ENCODE measurements around the gene SDK1.
"Not testable (repeated sequence)": the region's sequence is repeated elsewhere in the genome, so short reads cannot be mapped to it uniquely, and the experiment has no call there.

Gene SDK1

DNA sequence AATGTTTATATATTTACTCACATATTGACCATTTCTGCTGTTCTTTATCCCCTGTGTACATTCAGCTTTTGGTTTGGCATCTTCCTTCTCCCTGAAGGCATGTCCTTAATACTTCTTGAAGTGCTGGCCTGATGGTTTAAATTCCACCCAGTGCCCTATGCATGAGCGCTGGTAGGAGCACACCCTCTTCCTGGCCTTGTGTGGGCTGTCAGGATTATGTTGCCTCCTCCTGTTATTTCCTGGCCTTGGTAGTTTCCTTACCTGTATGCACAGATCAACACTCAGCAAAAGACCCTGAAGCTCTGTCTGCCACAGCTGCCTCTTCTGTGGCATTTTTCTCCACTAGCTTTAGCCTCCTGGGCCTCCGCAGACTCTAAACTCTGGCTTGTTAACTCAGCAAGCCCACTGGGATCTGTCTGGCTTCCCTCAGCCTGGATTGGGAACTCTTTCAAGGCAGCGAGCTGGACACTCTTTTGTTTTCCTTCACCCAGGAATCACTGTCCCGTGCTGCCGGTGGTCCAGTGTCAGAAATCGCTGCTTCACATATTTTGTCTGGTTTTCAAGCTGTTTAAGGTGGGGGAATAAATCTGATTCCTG, 595.2 kb downstream of the SDK1 start:
- DNase-seq, result no peak

DNA sequence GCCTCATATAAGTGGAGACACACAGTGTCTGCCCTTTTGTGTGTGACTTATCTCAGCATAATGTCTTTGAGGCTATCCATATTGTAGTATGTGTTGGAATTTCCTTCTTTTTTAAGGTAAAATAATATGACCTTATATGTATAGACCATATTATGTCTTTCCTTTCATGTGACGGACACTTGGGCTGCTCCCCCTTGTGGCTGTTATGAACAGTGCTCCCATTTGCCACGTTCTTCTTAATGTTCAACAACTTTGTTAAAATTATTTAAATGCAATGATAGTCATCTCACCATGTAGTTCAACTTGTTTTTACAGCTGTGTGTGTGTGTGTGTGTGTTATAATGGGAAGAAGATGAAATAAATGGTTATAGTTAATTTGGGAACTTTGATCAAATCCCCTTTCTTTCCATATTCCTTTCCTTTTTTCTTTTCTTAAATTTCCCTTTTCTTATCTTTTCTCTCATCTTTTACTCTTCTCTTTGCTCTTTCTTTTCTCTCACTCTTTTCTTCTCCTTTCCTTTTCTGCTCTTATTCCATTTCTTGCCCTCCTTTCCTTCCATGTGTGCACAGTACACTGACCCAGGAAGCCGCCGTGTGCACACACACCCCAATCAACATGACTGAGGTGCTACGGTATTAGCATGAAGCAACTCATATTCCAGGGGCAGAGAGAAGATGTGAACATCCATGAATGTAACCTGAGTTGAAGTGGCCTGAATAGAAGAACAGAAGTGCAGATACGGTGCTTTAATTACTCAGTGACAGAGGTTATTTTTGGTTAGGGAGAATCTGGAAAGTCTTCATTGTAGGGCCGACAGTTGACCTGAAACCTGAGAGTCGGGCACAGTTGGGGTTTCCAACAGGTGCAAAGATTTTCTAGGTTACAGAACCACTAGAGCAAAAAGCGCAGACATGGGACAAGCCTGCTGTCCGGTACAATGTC, 596.6 kb downstream of the SDK1 start:
- peak; percentile 14 to 23 for DNase-seq

DNA sequence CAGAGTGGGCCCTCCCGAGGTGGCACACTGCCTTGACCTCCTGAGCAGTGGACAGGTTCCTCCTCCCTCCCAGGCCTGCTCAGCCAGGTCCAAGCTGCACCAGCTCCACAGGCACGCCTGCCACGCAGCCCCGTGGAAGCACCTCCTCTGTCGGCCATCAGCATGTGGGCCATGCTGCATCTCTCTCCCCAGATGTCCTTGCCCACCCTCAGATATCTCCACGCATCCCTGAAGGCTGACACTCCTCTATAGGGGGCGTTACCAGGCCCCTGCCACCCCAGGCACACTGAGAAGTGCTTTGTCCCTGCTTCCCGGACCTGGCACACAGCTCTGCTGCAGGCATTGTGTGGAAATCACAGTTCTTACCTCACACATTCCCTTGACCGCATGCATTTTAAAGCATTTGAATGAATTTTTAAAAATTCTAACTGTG, 598.5 kb downstream of the SDK1 start:
- no peak for DNase-seq

DNA sequence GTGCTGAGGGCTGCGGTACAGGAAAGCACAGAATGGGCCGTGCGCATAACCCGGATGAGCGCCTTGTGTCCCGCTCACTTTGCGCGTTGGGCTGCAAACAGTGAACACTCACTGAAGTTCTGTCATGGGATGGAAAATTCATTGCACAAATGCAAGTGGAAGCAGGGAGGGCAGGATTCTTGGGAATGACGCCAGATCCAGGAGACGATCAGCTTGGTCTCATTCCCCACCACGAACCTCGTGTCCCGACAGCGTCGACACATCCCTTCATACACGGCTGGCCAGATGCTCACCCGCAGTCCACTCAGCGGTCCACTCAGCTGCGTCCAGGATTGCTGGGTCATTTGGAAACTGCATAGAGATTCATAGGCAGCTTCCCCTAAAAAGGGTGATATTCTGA, 607.1 kb downstream of the SDK1 start:
- no peak for DNase-seq

DNA sequence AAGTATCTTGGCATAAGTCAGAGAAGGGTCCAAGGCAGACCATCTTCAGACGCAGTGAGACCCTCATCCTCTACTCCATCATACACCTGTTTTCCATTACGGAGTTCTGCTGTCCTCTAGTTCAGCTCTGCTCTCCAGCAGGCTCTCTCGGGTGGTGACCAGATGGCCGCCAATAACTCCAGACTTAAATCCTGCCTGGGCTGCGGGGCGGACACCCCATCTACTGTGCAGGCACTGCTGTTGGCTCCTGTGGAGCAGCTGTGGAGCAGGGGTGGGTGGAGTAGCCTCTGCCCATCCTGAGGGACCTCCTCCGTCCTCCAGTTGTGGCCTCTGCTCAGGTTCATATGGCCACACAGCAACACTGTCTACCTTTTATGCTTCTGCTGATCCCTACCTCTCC, 608.1 kb downstream of the SDK1 start:
- no peak for DNase-seq

DNA sequence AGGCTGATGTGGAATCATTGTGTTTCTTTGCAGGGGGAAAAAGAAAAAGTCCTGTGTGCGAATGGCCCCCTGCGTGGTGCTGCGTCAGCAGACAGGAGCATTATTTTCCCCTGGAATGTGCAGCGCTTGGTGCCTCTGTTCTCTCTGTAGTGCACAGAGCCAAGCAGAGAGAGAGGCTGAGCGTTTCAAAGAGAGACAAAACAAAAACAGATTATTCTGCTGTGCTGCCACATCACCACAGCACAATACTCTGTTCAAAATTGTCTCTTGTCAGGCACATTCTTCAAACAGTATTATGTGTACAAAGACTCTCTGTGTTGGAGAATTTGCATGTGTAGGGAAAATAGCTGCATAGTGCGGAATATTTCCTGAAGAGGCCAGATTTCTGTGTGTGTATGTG, 609.0 kb downstream of the SDK1 start:
- DNase-seq, result no peak

DNA sequence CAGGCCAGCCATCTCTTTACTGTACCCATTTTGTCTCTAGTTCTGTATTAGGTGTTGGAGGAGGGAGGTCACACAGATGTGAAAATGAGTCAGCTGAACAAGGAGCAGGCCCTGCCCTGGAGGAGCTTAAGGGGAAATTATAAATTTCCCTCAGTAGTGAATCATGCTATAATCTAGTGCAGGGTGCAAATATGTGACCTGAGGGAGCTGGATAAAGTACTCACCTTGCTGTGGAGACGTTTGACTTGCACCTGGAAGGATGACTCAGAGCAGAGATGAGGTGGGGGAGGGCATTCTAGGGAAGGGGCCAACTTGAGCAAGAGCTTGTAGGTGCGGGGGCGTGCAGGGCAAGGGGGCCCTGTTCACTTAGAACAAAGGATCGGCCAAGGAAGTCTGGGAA, 610.6 kb downstream of the SDK1 start:
- no peak for DNase-seq

DNA sequence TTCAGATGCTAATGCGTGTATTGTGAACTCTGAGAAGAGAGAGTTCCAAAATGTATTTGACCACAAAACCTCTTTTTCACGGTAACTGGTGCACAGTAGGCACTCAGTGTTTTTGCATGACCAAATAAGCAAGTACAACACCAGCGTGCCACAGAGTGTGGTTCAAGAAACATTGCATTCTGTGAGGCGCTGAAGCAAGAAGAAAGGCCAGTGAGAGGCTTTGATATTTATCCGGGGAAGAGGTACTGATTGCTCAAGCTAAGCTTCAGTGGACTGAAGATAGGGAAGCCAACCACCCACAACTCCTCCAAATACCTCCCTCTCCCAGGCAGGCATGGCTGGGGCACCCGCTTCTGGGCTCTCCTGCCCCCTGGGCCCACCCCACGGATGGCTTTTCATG, 611.2 kb downstream of the SDK1 start:
- DNase-seq, result no peak

DNA sequence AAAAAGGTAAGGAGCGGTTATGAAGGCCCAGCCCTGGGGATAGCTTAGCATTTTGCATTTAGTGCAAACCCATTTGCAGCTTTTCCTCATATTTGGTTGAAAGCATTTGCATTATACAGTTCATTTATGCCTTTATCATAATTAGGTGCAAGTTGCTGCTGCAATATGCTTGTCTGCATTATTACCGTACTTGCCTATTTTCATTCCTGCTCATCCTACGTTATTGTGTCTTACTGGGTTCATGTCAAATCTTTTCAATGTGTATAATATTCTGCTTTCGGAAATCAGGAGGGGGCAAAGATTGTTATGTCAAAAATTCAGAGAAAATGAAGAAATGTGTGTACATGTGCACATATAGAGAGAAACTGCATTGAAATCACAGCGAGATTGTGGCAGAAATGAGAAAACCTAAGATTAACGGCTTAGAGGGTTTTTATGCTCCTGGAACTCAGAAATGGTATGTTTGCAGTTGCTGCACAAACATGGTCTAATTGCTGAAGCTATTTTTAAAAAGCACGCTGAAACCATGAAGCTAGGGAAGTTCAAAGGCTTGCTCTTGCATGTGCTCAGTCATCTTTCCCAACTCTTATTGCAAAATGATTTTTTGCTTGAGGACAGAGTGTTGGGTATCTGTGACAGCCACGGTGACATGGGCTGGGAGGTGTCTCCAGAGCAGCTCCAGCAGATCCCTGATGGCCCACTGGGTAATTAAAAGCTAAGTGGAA, 613.2 kb downstream of the SDK1 start:
- DNase-seq, result no peak

DNA sequence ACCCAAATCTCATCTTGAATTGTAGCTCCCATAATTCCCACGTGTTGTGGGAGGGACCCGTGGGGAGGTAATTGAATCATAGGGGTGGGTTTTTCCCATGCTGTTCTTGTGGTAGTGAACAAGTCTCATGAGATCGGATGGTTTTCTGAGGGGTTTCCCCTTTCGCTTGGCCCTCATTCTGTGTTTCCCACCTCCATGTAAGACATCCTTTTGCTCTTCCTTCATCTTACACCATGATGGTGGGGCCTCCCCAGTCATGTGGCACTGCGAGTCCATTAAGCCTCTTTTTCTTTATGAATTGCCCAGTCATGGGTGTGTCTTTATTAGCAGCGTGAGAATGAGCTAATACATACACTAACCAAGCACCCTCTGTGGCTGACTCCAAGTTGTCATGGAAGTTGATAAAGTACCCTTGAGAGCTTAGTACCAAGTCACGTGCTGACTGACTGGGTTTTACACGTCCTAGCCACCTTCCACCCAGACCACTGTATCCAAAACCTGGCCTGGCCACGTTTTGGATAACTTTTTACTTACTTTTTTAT, 614.4 kb downstream of the SDK1 start:
- DNase-seq, result no peak

DNA sequence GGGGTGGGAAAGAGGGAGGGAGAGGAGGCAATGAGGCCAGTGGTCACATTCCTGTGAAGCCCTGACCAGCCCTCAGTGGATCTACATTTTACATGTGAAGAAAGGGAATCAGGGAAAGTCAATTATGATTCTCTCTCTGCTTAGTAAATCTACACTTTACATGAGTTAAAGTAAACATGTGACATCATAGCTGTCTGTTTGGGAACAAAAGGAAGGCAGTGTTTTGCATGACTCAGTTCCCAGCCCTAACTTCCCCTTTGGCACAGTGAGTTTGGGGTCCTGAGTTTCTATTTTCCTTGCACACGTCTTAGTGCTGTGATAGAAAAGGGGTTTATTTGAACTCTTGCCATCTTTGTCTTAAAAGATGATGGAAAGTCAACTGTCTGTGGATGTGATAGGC, 615.1 kb downstream of the SDK1 start:
- DNase-seq, result no peak

DNA sequence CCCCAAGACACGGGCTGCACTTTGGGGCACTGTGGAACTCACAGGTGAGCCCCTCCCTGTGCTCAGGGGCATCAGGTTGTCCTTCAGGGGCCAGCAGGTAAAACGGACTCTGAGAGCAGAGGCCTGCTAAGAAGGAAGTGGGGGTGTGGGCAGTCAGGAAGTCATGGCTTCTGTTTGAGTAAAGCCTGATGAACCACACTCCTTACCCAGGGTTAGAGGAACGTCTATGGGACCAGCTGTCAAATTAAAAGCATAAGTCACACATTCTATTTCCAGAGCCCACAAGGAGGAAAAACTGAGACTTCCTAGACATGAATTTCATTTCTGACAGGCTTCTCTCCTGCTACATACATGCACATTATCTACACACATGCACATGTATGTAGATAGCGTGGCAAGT, 616.4 kb downstream of the SDK1 start:
- no peak for DNase-seq

DNA sequence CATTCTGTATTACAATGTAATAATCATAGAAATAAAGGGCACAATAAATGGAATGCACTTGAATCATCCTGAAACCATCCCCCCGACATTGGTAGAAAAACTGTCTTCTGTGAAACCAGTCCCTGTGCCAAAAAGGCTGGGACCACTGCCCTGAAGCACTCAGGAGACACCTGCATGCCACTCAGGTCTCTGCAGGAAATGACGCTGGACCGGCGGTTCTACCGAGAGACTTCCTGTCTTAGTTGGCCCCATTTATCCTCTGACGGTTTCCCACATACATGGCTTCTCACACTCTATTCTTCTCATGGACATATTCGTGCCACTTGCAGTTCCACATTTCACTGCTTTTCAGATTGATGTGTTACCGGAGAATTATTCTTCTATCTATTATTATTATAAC, 617.5 kb downstream of the SDK1 start:
- no peak for DNase-seq

DNA sequence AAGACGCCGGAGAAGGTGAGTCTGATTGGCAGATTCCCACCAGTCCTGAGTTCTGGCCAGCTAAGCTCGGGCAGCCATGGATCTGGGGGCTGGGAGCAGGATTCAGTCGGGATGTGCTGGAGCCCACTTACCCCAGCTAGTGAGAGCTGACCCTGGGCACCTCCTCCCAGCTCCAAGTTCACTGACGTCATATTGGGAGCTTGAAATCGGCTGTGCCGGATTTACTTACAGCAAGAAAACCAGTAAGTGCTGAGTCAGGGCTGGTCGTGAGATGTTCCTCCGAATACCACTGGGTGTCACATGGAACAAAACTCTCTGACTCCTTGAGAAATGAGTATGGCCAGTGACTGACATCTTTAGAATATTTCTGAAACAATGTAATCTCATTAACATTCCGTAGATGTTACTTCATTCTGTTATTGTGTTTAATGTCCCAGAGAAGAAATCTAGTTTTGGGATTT, 621.2 kb downstream of the SDK1 start:
- peak; percentile 1 to 3 for DNase-seq

DNA sequence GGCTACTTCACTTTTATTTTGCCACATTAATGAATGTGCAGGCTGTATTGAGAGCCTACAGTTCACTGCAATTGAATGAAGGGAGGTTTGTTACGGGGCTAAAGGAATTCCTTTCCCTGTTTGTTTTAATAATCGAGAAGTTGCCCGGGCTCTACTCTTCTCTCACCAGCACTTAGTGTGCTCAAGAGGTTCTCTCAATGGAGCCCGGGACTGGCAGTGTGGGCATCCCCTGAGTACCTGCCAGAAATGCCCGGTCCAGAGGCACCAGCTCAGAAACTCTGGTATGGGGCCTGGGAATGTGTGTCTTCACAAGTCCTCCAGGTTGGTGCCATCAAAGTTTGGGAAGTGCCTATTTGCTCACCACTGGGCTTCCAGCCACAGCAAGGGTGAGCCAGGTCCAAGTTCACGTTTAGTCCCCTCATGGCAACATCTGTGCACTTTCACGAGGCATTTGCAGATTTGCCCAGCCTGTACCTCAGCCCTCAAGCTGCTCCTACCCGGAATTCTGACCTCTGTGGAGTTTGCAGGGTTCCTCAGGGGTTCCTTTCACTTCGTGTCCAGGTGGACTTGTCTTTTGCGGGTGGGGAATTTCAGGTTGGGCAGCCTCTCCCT, 622.4 kb downstream of the SDK1 start:
- no peak for DNase-seq

DNA sequence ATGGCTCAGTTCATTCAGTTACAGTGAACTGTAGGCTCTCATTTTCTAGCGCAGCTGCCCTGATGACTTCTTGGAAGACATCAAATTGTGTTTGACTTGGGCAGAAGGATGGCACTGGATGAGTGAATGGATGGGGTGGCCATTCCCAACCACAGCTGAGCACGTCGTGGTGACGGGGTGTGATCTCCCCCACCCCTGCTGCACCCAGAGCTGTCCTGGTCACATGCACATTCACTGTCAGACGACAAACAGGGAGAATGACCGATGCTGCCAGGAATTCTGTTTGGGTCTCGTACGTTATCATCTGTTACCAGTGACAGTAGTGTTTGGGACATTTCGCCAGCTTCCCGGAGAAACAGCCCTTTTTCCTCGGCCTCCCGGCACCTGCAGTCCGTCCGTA, 623.2 kb downstream of the SDK1 start:
- DNase-seq, result no peak

DNA sequence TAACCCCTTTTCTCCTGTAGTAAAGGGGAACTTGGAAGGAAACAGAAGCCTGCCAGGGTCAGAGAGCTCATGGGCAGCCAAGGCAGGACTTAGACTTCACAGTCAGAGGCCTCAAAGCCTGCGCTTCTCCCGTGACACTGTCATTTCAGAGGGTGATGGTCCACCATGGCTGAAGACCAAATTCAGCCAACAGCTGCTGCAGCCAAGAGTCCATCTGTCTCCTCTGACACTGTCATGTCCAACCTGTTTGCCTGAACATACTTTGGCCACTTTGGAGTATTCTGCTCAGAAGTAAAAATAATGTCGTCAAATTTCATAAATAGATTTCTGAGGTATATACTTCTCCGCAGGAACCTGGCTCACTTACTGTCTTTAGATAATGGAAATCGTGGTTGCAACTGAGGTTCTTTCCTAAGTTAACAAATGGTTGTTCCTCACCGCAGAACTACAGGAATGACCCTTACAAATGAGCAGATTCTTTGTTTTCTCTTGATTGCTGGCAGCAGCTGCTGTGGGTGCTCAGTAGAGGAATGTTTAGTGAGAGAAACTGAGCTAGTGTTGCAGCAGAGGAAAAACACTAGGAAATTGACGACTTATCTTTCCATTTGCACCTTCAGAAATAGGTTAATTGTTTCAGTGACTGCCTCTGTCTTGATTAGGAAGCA, 626.5 kb downstream of the SDK1 start:
- no peak for DNase-seq

DNA sequence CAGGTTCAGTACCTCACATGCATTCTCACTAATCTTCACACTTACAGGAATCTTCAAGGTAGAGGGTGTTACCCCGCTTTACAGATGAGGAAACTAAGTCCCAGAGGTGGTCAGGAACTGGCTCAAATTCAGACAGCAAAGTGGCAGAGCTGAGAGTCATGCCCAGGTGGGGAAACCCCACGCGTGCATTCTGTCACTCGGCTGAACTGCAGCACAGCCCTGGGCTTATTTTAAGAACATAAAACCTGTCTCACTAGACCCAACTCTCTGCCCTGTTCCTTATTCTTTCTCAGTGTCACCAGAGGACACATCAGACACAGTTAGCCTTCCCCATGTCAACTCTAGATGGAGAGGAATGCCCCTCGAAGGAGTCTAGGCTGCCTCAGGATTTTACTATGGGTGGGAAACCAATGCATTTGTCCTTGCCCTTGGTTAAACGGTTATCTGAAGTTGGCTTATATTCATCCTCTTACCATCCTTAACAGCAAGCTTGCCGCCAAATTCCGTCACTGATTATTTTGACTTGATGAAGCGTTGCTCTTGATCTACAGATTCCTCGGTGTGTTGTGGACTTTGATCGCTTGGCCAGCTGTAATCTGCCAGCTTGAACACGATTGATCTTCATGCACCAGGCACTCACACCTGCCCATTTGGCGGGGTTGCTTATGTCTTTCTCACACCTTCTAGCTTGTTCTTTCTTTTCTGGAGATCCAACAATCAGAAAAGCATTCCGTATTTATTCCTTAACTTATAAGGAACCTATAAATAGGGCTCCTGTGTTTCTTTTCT, 627.9 kb downstream of the SDK1 start:
- no peak for DNase-seq

DNA sequence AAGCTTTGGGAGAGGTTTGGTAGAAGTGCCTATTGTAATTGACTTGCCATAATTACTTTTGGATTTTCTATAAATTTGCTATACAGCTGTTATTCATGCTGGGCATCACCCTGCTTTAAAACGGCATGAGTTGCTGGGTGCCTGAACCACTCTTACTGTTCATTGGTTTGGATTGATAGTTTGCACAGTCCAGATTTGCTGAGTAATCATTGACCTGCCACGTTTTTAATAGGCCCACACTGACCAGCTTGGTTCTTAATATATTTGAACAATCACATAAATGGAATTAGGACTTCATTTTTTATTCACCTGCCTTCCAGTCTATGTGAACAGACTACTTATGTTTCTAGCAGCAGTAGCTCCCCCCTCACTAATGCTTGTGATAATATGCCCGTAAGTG, 630.8 kb downstream of the SDK1 start:
- DNase-seq, result no peak

DNA sequence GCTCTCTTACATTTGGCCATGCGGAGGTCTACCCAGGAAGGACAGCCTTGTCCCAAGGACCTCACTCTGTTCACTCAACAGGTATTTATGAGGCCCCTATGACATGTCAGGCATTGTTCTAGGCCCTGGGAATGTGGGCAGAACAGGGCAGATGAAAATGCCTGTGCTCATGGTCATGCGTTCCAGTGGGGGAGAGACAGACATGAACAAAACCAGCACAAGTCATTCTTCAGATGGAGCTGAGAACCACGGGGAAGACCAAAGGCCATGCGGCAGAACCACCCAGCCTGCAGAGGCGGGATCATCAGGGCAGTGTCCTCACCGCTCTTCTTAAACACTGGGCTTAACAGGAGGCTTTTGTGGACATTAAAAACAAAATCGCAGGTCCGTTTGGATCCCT, 636.1 kb downstream of the SDK1 start:
- no peak for DNase-seq

DNA sequence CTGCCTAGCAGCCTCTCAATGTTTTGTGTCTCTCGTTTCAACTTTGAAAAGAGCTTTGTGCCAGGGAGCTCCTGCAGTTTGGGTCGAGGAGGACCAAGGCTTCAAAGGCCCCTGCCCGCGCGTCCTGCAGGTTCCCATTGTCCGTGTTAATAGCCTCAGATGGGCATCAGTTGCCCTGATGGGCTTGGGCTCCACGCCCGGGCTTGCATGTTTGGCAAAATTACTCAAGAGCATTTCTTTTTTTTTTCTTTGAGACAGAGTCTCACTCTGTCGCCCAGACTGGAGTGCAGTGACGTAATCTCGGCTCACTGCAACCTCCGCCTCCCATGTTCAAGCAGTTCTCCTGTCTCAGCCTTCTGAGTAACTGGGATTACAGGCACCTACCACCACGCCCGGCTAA, 636.6 kb downstream of the SDK1 start:
- DNase-seq, result no peak

DNA sequence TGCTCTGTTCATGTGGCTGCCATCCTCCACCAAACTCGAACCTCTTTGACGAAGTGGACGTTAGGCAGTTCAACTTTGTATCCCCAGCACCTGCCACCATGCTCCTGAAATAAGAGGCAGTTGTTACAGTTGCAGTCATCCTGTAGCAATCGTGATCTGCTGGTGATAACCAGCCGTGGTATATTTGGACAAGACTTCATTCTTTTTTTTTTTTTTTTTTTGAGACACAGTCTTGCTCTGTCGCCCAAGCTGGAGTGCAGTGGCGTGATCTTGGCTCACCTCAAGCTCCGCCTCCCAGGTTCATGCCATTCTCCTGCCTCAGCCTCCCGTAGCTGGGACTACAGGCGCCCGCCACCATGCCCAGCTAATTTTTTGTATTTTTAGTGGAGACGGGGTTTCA, 640.7 kb downstream of the SDK1 start:
- not testable (repeated sequence) for DNase-seq

Data from AML-193 (cell line).